Measurements from ENCODE around the gene SLC5A4.
"Not testable (repeated sequence)": the region's sequence is repeated elsewhere in the genome, so short reads cannot be mapped to it uniquely, and the experiment has no call there.

DNA sequence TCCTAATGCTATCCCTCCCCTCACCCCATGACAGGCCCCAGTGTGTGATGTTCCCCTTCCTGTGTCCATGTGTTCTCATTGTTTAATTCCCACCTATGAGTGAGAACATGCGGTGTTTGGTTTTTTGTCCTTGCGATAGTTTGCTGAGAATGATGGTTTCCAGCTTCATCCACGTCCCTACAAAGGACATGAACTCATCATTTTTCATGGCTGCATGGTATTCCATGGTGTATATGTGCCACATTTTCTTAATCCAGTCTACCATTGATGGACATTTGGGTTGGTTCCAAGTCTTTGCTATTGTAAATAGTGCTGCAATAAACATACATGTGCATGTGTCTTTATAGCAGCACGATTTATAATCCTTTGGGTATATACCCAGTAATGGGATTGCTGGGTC lies 20.2 kb upstream of the SLC5A4 start:
- TF ChIP-seq, protein P1, sequence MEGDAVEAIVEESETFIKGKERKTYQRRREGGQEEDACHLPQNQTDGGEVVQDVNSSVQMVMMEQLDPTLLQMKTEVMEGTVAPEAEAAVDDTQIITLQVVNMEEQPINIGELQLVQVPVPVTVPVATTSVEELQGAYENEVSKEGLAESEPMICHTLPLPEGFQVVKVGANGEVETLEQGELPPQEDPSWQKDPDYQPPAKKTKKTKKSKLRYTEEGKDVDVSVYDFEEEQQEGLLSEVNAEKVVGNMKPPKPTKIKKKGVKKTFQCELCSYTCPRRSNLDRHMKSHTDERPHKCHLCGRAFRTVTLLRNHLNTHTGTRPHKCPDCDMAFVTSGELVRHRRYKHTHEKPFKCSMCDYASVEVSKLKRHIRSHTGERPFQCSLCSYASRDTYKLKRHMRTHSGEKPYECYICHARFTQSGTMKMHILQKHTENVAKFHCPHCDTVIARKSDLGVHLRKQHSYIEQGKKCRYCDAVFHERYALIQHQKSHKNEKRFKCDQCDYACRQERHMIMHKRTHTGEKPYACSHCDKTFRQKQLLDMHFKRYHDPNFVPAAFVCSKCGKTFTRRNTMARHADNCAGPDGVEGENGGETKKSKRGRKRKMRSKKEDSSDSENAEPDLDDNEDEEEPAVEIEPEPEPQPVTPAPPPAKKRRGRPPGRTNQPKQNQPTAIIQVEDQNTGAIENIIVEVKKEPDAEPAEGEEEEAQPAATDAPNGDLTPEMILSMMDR (IDR thresholded peaks at IDR 0.05; ENCODE audit: low read depth, low read length), result not testable (repeated sequence)
- TF ChIP-seq EZH2phosphoT487 (IDR thresholded peaks at IDR 0.05; ENCODE audit: low read depth), result not testable (repeated sequence)
